Activated T-cell treated with anti-CD3 and anti-CD28 coated beads for 48 hours (primary cell): ENCODE results near the gene CYBA.

Experiments used
- DNase-seq: peaks from one replicate; pipeline ENCODE4 v3.0.0-alpha.2; 2020; ENCODE audit warnings: low read depth

Gene CYBA

DNA sequence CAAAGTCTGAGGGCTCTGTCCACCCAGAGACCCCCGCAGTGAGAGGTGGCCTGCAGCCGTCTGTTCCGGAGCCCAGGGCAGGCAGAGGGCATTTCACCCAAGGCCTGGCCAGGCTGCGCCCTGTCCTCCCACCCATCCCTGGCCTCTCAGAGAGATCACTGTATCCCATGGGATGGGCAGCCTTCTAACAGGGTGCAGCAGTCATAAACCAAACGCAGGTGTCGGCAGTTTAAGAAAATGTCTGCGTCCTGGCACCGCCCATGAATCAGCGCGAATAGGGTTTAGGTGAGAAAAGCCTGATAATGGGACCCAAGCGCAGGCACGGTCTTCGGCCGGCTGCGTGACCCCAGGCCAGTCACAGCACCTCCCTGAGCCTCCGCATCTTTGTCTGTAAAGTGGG, 5.4 kb downstream of the CYBA start:
- DNase-seq: no peak

DNA sequence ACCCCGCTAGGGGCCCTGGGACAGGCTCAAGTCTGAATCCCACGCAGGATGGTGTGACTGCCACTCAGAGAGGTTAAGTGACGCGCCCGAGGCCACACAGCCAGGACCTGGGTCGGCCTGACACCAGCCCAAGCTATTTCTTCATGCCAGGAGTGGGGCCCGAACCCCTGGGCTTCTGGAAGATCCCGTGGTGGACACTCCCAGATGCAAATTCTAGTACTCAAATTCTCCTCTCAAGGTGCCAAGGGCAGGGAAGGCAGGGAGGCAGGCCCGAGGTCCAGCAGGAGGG, 7.3 kb downstream of the CYBA start:
- no peak for DNase-seq

DNA sequence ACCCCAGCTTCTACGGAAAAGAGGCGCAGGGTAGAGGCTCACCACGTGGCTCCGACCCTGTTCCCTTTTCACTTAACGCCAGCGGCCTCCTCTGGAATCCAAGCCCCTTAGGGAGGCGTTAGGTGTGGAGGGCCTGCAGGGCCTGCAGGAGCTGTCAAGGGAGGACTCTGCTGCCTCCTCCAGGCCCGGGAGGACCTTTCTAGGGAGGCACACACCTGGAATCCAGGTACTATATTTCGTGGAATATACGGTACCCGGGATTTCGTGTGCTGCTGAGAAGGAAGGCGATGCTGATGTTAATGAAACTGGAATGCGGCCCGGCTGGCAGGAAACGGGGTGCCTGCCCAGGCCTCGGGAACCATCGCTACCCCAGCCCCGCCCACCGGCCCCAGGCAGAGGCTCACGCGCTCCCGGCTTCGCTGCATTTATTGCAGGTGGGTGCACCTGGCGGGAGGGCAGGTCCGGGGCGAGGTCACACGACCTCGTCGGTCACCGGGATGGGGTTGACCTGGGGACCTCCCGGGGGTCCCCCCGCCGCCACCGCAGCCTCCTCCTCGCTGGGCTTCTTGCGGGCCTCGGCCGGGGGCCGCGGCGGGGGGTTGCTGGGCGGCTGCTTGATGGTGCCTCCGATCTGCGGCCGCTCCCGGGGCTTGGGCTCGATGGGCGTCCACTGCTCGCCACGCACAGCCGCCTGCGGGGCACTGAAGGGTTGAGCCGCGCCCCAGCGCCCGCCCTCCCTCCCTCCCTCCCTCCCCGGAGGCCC, 7.8 kb downstream of the CYBA start:
- no peak for DNase-seq

DNA sequence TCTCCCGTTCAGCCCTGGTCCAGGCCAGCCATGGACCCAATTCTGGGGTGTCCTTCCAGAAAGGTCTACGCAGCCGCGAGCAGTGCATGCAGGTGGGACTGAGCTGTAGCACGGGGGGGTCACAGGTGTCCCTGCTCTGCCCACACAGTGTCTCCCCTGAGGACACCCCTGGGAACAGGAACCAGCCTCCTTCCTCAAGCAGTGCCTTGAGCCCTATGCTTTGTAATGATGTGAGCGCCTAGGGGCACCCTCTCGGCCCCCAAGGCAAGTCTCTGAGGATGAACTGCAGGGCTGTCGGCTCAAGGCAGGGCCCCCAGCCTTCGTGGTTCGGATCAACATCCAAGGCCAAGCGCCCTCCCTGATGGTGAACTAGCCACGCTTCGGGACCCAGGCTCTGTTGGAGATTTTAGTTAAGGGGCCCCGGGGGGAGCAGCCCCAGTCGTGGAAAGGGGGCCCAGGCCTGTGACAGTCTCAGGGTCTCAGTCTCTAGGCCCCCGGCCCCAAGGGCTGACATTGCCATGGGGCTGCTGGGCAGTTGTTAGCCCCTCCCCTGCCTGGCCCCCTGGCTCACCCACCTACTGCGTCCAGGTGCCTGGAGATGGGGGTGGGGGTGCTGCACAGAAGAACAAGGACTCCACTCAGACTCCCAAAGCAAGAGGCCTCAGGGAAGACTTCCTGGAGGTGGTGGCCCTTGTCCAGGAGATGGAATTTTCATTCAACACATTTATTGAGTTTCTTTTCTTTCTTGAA, 10.2 kb downstream of the CYBA start:
- DNase-seq: no peak

DNA sequence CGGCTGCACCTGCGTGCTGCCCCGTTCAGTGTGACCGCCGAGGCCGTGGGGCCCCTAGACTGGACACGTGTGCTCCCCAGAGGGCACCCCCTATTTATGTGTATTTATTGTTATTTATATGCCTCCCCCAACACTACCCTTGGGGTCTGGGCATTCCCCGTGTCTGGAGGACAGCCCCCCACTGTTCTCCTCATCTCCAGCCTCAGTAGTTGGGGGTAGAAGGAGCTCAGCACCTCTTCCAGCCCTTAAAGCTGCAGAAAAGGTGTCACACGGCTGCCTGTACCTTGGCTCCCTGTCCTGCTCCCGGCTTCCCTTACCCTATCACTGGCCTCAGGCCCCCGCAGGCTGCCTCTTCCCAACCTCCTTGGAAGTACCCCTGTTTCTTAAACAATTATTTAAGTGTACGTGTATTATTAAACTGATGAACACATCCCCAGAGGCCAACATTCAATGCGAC, 10.8 kb downstream of the CYBA start:
- no peak for DNase-seq

DNA sequence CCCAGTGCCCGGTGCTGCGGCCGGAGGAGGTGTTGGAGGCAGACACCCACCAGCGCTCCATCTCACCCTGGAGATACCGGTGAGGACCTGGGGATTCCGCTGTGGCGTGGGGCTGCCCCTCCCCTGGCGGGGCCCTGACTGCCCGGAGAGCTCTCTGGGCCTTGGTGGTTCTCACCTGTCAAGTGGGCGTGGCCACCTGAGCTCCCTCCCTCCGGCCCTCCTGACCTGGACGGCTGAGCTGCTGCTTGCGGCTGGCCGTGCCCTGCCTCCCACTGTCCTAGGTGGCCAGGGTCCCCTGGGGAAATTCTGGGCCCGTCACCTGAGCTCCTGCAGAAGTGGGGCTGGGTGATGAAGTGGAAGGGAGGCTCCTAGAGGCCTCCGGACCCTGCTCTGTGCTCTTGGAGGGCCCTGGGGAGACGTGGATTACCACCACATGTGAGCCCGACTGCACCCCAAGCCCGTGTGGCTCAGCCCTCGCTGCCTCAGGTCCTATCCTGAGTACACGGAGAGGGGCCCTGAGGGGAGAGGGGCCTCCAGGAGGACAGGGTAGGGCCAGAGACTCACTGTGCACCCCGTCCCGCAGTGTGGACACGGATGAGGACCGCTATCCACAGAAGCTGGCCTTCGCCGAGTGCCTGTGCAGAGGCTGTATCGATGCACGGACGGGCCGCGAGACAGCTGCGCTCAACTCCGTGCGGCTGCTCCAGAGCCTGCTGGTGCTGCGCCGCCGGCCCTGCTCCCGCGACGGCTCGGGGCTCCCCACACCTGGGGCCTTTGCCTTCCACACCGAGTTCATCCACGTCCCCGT, 11.4 kb downstream of the CYBA start:
- DNase-seq: no peak

DNA sequence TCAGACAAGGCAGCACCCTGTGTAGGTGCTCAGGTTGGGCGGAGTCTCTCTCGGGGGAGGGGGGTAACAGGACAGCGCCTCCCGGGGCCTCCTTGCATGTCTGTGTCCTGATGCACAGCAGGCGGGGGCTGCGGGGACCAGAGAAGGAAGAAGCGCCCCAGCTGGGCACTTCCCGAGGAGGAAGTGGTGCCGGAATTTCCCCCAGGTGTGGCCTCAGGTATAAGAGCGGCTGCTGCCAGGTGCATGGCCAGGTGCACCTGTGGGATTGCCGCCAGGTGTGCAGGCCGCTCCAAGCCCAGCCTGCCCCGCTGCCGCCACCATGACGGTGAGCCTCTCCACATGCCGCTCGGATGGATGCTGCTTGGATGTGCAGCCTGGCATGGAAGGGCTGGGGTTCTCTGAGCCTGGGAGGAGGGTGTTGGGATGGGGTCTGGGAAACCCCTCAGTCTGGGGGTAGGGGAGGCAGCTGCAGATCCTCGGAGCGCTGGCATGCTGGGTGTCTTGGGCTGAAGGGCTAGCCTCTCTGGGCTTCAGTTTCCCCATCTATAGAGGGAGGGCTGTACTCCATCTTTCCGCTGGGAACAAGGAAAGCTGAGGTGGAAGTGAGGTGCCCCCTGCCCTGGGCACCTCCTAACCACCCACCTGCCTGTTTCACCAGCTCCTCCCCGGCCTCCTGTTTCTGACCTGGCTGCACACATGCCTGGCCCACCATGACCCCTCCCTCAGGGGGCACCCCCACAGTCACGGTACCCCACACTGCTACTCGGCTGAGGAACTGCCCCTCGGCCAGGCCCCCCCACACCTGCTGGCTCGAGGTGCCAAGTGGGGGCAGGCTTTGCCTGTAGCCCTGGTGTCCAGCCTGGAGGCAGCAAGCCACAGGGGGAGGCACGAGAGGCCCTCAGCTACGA, 12.3 kb downstream of the CYBA start, which contains the start of gene IL17C:
IL17C (plus strand) TSS at position 250 of the 908 bp plus-strand sequence; CDS start at position 320, 70 bp downstream.
- DNase-seq: no peak

DNA sequence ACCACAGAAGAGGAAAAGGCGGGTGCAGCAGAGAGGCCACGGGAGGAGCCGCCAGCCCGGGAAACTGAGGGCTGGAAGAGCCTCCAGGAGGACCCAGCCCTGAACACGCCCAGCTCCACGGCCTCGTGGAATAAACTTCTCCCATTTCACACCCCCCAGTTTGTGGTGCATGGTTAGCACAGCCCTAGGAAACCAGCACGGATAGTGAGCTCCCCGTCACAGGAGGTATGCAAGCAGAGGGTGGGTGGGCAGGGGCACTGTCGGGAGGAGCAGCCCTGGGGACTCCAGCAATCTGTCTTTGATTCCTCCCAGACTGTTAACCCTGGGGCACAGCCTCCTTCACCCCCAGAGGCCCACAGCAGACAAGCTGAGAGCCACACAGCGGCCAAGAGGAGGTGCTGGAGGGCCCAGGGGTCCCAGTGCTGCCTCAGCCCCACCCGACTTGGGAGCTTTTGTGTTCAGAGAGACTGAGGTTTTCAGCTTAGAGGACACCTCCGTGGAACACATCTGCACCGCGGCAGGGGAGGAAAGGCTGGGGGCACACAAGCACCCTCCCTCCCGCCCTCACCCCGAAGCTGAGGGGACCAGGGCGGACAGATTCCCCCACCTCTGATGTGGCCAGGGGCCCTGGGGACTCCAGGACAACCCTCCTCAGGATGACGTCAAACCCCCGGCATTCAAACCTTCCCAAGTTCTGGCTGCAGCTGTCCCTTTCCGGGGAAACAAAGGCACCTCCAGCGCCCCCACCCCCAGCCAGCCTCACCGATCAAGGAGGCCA, 14.2 kb downstream of the CYBA start:
- DNase-seq: no peak

DNA sequence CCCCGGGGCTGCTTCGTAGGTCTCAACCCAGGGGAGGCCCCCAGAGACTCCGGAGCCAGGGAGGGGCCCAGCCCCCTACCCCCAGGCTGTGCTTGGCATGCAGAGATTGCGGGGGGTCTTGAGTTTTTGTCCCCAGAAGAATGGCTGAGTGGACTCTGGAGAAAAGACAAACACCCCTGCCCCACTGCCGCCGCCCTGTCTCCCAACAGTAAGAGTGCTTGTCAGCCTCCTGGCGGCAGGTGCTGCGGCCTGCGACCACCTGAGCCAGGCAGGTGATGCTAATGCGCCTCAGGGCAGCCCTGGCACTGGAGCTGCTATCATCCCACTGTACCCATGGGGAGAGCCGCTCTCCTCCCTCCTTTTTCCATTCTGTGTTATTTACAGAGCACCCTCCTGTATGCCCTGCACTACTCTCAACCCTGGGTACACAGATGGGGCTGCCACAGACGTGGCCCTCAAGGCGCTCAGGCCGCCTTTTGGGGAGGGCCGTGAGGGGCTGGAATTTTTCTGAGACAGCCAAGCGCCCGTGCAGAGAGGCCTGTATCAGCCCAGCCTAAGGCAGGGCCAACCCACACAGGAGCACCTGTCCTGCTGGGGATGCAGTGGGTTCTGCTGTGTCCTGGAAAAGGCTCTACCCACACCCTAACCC, 15.1 kb downstream of the CYBA start:
- no peak for DNase-seq

DNA sequence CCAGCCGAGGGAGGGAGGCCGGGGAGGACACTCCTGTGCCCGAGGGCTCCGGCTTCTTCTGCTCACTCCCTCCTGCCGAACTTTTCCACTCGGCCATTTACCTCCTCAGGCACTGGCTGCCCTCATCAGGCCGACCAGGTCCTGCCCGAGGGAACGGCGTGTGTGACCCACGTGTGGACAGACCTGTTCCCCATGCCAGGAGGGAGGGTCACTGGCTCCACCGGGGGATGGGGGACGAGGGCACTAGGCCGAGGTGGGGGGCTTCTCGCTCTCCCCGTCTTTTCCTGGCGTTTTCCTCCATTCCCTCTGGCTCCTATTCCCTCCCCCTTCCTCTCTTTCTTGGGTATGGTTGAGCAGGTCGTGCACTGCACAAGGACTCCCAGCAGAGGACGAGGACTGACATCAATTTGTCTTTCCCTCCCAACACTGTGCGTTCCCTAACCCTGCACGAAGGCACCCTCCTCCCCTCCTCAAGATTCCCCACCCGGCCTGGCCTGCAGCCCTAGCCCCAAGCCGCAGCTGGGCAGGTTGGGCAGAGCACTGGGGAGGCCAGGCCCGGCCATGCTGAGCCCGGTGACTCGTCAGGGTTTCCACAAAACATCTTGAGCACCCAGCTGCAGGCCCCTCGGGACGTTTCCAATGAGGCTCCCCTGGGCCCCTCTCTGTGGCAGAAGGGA, 15.7 kb downstream of the CYBA start:
- no peak for DNase-seq

DNA sequence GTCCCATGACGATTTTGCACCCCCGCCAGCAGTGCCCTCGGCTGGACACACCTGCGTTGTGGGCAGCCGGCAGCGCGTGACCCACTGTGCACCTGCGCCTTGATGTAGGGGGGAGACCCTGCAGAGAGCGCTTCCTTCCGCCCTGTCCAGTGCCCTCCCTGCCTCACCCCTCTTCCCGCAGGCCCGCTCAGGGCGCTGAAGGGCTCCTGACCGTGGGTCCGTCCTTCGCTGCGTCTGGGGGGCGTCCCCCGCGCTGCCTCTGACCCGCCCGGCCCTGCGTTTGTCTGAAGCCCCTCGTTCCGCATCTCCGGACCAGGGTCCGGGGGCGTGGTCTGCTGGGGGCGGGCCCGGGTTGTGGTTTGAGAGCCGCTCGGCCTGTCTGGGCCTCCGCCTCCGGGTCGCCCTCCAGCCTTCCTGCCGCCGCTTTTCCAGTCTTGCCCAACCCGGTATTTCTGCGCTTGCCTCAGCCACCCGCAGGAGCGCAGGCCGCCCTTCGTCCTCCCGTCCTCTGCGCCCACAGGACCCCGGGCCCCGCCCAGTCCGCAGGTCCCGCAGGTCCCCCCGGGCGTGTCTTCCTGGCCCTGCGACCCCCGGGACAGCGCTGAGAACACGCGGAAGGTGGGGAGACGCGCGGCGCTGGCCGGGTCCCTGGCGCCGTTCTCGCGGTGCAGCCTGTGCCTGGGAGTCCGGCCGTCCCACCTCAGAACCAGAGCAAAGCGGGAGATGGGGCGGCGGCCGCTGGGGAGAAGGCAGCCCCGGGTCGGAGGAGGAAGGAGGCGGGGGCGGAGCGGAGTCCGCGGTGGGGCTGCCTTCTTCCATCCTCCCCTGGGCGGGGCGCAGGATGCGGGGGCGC, 16.5 kb downstream of the CYBA start:
- DNase-seq: peak; percentile 46

DNA sequence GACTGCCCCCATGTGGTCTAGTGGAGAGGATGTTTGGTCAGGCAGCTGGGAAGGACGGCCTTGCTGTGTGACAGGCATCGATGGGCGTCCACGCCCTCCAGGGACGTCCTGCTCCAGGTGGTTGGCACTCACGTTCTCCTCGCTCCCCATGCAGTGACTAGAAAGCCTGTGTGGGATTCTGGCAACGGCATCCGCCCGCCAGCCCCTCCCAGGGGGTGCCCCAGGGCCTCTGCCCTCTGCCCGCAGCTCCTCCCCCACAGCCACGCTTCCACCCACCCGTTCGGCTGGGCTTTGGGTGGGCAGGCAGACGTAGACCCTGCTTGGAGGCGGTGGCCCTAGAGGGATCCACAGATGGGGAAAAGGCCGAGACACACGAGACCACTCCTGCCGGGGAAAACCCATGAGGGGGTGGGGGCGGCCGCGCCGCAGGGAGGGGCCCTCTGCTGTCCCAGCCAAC, 17.1 kb downstream of the CYBA start:
- peak; percentile 44 for DNase-seq

DNA sequence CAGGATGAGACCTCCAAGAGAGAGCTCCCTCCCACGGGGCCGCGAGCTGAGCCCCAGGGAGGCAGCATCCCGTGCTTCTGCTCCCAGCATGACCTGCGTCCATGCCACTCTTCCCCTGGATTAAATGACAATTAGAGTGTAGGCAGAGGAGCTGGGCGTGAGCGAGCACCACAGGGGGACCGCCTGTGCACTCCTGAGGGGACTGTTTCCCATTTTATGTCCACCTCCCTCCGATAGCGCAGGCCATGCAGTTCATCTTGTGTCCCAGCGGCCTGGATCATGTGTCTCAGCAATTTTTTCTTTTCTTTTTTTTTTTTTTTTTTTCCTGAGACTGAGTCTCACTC, 18.3 kb downstream of the CYBA start:
- no peak for DNase-seq

DNA sequence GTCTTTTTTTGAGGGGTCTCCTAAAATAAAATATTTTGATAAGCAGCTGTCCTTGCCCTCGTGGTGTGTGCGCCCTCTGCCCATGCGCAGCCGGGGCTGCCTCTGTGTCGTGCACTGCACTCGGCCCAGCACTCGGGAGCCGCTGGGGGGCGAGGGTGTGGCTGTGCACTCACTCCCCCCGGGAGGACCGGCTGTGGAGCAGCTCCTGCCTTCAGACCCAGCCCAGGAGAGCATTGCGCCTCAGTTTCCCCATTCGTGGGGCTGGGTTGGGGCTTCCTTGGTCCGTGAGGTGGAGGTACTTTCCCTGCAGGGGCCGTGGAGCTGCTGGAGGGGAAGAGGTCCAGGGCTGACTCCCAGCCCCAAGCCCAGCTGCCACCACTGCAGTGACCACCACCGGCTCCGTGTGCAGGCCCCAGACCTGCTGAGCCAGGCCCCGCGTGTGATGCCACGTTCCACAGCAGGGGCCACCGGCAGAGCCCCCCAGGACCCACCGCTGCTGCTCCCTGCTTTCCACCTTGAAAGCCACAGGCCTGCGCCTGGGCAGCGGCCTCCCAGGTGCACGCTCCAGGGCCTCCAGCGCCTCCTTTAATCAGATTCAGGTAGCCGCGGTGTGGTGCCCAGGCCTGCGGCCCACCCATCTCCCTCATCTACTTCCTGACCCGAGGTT, 18.8 kb downstream of the CYBA start:
- DNase-seq: no peak

DNA sequence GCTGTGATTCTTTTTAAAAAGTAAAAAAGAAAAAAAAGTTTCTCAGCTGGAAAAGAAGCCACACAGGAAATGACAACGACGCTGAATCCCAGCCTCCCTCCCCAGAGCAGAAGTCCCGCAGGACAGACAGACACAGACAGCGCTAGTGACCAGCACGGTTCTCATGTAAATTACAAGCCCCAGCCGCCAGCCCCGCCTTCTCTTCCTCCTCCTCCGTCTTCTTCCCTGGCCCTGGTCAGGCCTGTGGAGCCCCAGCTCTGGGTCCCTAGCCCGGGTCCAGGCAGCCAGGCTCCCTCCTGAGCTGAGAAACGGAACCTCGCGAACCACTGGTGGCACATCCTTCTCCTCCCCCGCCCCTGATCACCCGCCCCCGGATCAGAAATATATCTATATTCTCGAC, 19.5 kb downstream of the CYBA start:
- no peak for DNase-seq

DNA sequence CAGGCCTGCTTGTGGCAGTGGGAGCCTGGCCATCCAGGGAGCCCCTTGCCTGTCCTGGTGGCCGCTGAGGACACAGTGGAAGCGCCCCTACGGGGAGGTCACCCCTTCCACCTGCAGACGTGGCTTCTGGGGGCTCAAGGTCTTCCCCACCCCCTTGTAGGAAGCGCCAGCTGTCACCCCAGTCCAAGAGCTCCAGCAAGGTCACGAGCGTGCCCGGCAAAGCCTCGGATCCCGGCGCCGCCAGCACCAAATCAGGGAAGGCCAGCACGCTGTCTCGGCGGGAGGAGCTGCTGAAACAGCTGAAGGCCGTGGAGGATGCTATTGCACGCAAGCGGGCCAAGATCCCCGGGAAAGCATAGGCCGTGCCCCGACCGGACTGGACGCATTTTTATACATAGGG, 19.9 kb downstream of the CYBA start:
- no peak for DNase-seq

DNA sequence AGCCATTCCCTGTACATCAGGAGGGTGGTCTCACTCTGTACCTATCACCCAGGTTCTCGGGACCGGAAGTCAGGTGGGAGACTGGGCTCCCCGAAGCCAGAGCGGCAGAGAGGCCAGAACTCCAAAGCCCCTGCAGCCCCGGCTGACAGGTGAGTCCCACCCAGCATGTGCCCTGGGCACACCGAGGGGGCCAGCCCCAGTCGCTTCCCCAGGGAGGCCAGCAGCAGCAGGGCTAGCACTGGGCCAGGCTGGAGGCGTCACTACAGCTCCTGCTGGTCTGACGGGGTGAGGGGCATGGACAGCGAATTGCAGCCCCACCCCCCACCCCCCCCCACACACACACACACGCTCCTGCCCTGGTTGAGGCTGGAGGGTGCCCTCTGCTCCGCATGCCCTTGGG, 20.4 kb downstream of the CYBA start:
- DNase-seq: no peak

DNA sequence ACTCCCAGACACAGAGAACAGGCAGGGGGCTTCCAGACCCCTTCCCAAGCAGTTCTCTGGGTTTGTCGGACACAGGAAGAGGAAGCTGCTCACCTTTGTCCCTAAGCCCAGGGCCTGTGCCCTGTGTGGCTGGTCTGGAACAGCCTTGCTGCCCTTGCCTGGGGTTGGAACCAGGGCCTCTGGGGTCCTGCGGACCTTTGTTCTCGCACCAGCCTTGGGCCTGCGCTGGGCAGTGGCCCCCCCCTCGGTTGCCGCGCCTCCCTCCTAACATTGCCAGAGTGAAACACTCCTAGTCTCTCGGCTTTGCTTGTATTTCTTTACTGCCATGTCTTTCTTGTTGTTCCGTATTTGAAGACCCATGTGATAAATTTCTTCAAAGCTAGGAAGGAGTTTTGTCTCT, 21.0 kb downstream of the CYBA start:
- DNase-seq: no peak
